Measurements from ENCODE around the gene MX2.

MX2 gene

DNA sequence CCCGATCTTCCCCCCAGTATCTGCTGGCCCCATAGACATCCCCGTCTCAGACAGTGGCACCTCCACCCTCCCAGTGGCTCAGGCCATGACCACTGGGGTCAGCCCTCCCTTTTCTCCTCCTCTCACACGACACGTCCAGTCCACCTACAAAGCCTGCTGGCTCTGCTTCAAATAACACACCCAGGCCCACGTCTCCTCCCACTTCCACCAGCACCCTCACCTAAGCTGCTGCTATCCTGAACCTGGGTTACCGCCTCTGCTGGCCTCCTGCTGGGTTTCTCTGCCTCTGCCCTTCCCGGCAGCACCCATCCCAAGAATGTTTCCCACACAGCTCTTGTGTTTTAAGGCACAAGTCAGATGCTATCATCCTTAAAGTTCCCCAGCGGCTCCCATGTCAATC is 26.0 kb downstream of the MX2 start:
- Histone ChIP-seq H3K27ac (ENCODE audit: low read depth, low read length) (peak overlapping the region; percentile 57), H3K4me3 (ENCODE audit: low read length) (no peak overlapping the region), H3K36me3 (ENCODE audit: control insufficient read depth, insufficient read depth, low read length) (no peaks in the 10 kb centered on the region), H3K4me1 (ENCODE audit: control insufficient read depth, insufficient read depth, low read length) (no peaks in the 10 kb centered on the region), H3K9ac (ENCODE audit: low read length) (no peak overlapping the region), H3K27me3 (ENCODE audit: control insufficient read depth, insufficient read depth, low read length) (no peaks in the 10 kb centered on the region)

GRCh38 chr21:41388259-41388658 is 26.4 kb downstream of the MX2 start:
- Histone ChIP-seq H3K36me3 (ENCODE audit: control insufficient read depth, insufficient read depth, low read length) (no peaks in the 10 kb centered on the region), H3K9ac (ENCODE audit: low read length) (no peak overlapping the region), H3K4me1 (ENCODE audit: control insufficient read depth, insufficient read depth, low read length) (no peaks in the 10 kb centered on the region), H3K27me3 (ENCODE audit: control insufficient read depth, insufficient read depth, low read length) (no peaks in the 10 kb centered on the region), H3K27ac (ENCODE audit: low read depth, low read length) (no peak overlapping the region), H3K4me3 (ENCODE audit: low read length) (no peak overlapping the region)

- Histone ChIP-seq H3K4me1 (ENCODE audit: control insufficient read depth, insufficient read depth, low read length) (no peaks in the 10 kb centered on the region), H3K36me3 (ENCODE audit: control insufficient read depth, insufficient read depth, low read length) (no peaks in the 10 kb centered on the region), H3K27ac (ENCODE audit: low read depth, low read length) (no peak overlapping the region), H3K27me3 (ENCODE audit: control insufficient read depth, insufficient read depth, low read length) (peaks cover 2% of the 10 kb centered on the region), H3K9ac (ENCODE audit: low read length) (no peak overlapping the region), H3K4me3 (ENCODE audit: low read length) (no peak overlapping the region)
Measured at GRCh38 chr21:41390043-41390639, 28.3 kb downstream of the MX2 start.

DNA sequence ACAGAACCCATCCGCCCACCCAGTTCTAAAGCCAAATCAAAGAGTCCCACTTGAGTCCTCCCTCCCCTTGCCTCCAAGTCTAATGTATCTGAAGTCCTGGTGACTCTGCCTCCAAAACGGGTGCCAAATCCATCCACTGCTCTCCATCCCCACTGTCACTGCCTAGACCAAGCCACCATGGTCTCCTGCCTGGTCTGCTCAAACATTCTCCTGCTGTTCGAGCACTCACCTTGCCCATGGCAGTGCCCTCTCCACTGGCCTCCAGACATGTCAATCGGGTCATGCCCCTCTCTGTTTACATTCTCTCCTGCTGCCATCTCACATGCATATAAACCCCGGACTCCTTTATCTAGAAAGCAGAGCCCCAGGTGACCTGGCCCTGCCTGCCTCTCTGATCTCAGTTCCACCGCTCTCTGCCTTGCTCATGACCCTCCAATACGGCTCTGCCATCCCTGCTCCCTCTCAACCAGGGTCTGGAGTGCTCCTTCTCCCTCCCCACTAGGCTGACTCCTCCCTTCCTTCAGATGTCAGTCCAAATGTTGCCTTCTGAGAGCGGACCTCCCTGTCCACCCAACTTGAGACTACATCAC is 32.1 kb downstream of the MX2 start:
- Histone ChIP-seq H3K4me3 (ENCODE audit: low read length) (no peak overlapping the region), H3K27ac (ENCODE audit: low read depth, low read length) (no peak overlapping the region), H3K9ac (ENCODE audit: low read length) (no peak overlapping the region), H3K27me3 (ENCODE audit: control insufficient read depth, insufficient read depth, low read length) (peaks cover 2% of the 10 kb centered on the region), H3K4me1 (ENCODE audit: control insufficient read depth, insufficient read depth, low read length) (no peaks in the 10 kb centered on the region), H3K36me3 (ENCODE audit: control insufficient read depth, insufficient read depth, low read length) (no peaks in the 10 kb centered on the region)

GRCh38 chr21:41396558-41397075 is 34.8 kb downstream of the MX2 start:
- Histone ChIP-seq H3K4me1 (ENCODE audit: control insufficient read depth, insufficient read depth, low read length) (no peaks in the 10 kb centered on the region), H3K27ac (ENCODE audit: low read depth, low read length) (no peak overlapping the region), H3K9ac (ENCODE audit: low read length) (no peak overlapping the region), H3K36me3 (ENCODE audit: control insufficient read depth, insufficient read depth, low read length) (no peaks in the 10 kb centered on the region), H3K27me3 (ENCODE audit: control insufficient read depth, insufficient read depth, low read length) (peaks cover 2% of the 10 kb centered on the region), H3K4me3 (ENCODE audit: low read length) (no peak overlapping the region)

DNA sequence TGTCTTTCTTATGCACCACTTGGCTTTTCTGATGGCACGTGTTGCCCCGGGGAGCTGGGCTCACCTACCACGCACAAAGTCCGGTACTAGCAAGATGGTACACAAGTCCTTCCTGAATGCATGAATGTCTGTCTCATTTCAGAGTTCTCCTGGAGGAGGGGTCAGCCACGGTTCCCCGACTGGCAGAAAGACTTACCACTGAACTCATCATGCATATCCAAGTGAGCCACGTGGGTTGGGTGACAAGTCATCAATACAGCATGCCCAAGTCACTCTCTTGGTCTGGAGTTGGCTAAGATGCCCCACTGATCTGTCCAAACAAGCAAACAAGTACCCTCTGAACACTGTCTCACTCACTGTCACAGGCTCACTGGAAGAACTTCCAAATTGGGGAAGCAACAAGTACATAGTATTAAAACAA is 35.7 kb downstream of the MX2 start:
- no peaks in the 10 kb centered on the region for H3K36me3 ChIP-seq (ENCODE audit: control insufficient read depth, insufficient read depth, low read length)

GRCh38 chr21:41398251-41398650 is 36.4 kb downstream of the MX2 start:
- no peaks in the 10 kb centered on the region for H3K36me3 ChIP-seq (ENCODE audit: control insufficient read depth, insufficient read depth, low read length)
- H3K27ac ChIP-seq (ENCODE audit: low read depth, low read length) = no peak overlapping the region
- H3K9ac ChIP-seq (ENCODE audit: low read length) = no peak overlapping the region

More for the DNA sequence above, 35.7 kb downstream of the MX2 start:
- Histone ChIP-seq H3K27ac (ENCODE audit: low read depth, low read length) (no peak overlapping the region), H3K4me1 (ENCODE audit: control insufficient read depth, insufficient read depth, low read length) (no peaks in the 10 kb centered on the region), H3K27me3 (ENCODE audit: control insufficient read depth, insufficient read depth, low read length) (peaks cover 2% of the 10 kb centered on the region), H3K4me3 (ENCODE audit: low read length) (no peak overlapping the region), H3K9ac (ENCODE audit: low read length) (no peak overlapping the region)

DNA sequence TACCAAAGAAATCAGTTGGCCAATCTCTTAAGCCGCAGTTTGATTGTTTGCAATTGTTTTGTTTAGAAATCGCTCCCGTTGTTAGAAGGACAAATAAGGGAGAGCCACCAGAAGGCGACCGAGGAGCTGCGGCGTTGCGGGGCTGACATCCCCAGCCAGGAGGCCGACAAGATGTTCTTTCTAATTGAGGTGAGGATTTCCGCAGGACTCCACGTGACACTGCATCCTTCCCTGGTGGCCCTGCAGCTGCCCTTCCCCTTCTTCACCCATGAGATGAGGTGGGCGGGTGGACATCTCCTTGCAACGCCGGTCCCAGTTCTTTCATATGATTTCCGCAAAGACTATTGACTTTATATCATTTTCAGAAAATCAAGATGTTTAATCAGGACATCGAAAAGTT is 37.0 kb downstream of the MX2 start:
- H3K9ac ChIP-seq (ENCODE audit: low read length) = no peak overlapping the region
- H3K4me1 ChIP-seq (ENCODE audit: control insufficient read depth, insufficient read depth, low read length) = no peaks in the 10 kb centered on the region
- H3K4me3 ChIP-seq (ENCODE audit: low read length) = no peak overlapping the region
- no peak overlapping the region for H3K27ac ChIP-seq (ENCODE audit: low read depth, low read length)
- H3K27me3 ChIP-seq (ENCODE audit: control insufficient read depth, insufficient read depth, low read length) = peaks cover under 1% of the 10 kb centered on the region
- no peaks in the 10 kb centered on the region for H3K36me3 ChIP-seq (ENCODE audit: control insufficient read depth, insufficient read depth, low read length)

More at GRCh38 chr21:41398251-41398650, 36.4 kb downstream of the MX2 start:
- Histone ChIP-seq H3K27me3 (ENCODE audit: control insufficient read depth, insufficient read depth, low read length) (peaks cover 2% of the 10 kb centered on the region), H3K4me3 (ENCODE audit: low read length) (no peak overlapping the region), H3K4me1 (ENCODE audit: control insufficient read depth, insufficient read depth, low read length) (no peaks in the 10 kb centered on the region)

GRCh38 chr21:41399246-41399800 is 37.5 kb downstream of the MX2 start:
- no peak overlapping the region for H3K27ac ChIP-seq (ENCODE audit: low read depth, low read length)
- H3K4me1 ChIP-seq (ENCODE audit: control insufficient read depth, insufficient read depth, low read length) = no peaks in the 10 kb centered on the region
- H3K4me3 ChIP-seq (ENCODE audit: low read length) = no peak overlapping the region
- no peak overlapping the region for H3K9ac ChIP-seq (ENCODE audit: low read length)
- no peaks in the 10 kb centered on the region for H3K36me3 ChIP-seq (ENCODE audit: control insufficient read depth, insufficient read depth, low read length)
- H3K27me3 ChIP-seq (ENCODE audit: control insufficient read depth, insufficient read depth, low read length) = no peaks in the 10 kb centered on the region

DNA sequence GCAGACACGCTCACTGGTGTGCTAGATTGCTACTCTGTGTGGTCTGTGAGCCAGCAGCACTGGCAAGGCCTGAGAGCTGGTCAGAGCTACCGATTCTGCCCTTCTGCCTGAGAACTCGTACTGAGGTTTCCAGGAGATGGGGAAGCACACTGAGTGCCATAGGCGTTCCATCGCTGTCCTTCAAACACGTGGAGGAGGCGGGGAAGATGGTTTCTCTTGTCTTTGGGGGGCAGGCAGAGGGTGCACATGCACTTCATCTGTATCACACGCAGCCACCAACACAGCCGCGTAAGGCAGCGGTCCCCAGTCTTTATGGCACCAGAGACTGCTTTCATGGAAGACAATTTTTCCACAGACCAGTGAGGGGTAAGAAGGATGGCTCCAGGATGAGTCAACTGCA is 40.4 kb downstream of the MX2 start:
- no peaks in the 10 kb centered on the region for H3K36me3 ChIP-seq (ENCODE audit: control insufficient read depth, insufficient read depth, low read length)
- H3K9ac ChIP-seq (ENCODE audit: low read length) = no peak overlapping the region
- H3K4me3 ChIP-seq (ENCODE audit: low read length) = no peak overlapping the region
- no peaks in the 10 kb centered on the region for H3K4me1 ChIP-seq (ENCODE audit: control insufficient read depth, insufficient read depth, low read length)
- no peak overlapping the region for H3K27ac ChIP-seq (ENCODE audit: low read depth, low read length)
- H3K27me3 ChIP-seq (ENCODE audit: control insufficient read depth, insufficient read depth, low read length) = no peaks in the 10 kb centered on the region

DNA sequence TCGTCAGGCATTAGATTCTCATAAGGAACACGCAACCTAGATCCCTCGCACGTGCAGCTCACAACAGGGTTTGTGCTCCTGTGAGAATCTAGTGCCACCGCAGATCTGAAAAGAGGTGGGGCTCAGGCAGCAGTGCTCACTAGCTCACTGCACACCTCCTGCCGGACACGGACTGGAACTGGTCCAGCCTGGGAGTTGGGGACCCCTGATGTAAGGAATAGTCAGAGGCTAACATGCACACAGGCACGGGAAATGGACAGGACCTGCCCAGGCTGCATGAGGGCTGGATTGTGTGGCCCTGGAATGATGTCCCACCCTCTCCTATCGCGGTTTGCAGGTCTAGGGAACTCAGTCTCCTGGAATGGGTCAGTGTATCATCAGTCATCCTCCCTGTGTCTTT is 41.0 kb downstream of the MX2 start:
- no peak overlapping the region for H3K9ac ChIP-seq (ENCODE audit: low read length)
- H3K4me1 ChIP-seq (ENCODE audit: control insufficient read depth, insufficient read depth, low read length) = no peaks in the 10 kb centered on the region
- H3K27me3 ChIP-seq (ENCODE audit: control insufficient read depth, insufficient read depth, low read length) = no peaks in the 10 kb centered on the region
- H3K4me3 ChIP-seq (ENCODE audit: low read length) = no peak overlapping the region
- H3K36me3 ChIP-seq (ENCODE audit: control insufficient read depth, insufficient read depth, low read length) = no peaks in the 10 kb centered on the region
- H3K27ac ChIP-seq (ENCODE audit: low read depth, low read length) = no peak overlapping the region

- Histone ChIP-seq H3K4me3 (ENCODE audit: low read length) (no peak overlapping the region), H3K27me3 (ENCODE audit: control insufficient read depth, insufficient read depth, low read length) (no peaks in the 10 kb centered on the region), H3K36me3 (ENCODE audit: control insufficient read depth, insufficient read depth, low read length) (no peaks in the 10 kb centered on the region), H3K27ac (ENCODE audit: low read depth, low read length) (no peak overlapping the region), H3K4me1 (ENCODE audit: control insufficient read depth, insufficient read depth, low read length) (no peaks in the 10 kb centered on the region), H3K9ac (ENCODE audit: low read length) (no peak overlapping the region)
Measured at GRCh38 chr21:41403331-41403730, 41.5 kb downstream of the MX2 start.

DNA sequence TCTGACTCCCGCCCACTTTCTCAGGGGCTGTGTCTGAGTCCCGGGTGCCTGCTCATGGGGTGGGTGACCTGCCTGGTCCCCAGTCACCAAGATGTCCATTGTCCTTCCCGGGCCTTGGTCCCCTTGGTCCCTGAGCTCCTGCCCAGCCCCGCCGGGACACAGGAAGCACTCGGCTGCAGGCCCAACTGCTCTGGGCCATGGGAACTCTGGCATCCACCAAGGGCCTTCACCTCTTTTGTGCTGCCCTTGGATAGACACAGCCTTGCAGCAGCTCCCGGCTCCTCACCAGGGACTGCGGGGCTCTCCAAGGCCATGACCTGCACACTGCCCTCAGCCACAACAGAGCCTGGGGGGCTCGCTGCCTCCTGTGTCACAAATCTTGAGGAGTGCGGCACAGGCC is 42.1 kb downstream of the MX2 start:
- Histone ChIP-seq H3K27ac (ENCODE audit: low read depth, low read length) (no peak overlapping the region), H3K9ac (ENCODE audit: low read length) (no peak overlapping the region), H3K27me3 (ENCODE audit: control insufficient read depth, insufficient read depth, low read length) (no peaks in the 10 kb centered on the region), H3K36me3 (ENCODE audit: control insufficient read depth, insufficient read depth, low read length) (no peaks in the 10 kb centered on the region), H3K4me3 (ENCODE audit: low read length) (no peak overlapping the region), H3K4me1 (ENCODE audit: control insufficient read depth, insufficient read depth, low read length) (no peaks in the 10 kb centered on the region)
